ENCODE results near the gene CLNK.

- TF ChIP-seq EZH2phosphoT487 (IDR thresholded peaks at IDR 0.05; ENCODE audit: low read depth, severe bottlenecking, unreplicated experiment) (no peak), EZH2 (IDR thresholded peaks at IDR 0.05; ENCODE audit: borderline replicate concordance) (no peak)
- TF ChIP-seq, protein P1, sequence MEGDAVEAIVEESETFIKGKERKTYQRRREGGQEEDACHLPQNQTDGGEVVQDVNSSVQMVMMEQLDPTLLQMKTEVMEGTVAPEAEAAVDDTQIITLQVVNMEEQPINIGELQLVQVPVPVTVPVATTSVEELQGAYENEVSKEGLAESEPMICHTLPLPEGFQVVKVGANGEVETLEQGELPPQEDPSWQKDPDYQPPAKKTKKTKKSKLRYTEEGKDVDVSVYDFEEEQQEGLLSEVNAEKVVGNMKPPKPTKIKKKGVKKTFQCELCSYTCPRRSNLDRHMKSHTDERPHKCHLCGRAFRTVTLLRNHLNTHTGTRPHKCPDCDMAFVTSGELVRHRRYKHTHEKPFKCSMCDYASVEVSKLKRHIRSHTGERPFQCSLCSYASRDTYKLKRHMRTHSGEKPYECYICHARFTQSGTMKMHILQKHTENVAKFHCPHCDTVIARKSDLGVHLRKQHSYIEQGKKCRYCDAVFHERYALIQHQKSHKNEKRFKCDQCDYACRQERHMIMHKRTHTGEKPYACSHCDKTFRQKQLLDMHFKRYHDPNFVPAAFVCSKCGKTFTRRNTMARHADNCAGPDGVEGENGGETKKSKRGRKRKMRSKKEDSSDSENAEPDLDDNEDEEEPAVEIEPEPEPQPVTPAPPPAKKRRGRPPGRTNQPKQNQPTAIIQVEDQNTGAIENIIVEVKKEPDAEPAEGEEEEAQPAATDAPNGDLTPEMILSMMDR (IDR thresholded peaks at IDR 0.05; ENCODE audit: poor library complexity), result no peak
Observed at GRCh38 chr4:10500776-10501175, 183.8 kb downstream of the CLNK start.
